Liver (tissue), 9 donors: Measurements from ENCODE around the gene BMPER. TPM values are rescaled to one million over a fixed set of nuclear protein-coding genes. Genes with fewer than 3 reads are reported as not detected.

ENCODE experiments used
- DNase-seq: peaks from one replicate; pipeline ENCODE4 v3.0.0-alpha.2; 2017; ENCODE audit warnings: low spot score
- H3K27ac ChIP-seq, 2 donors: one replicate each; pipeline ENCODE4 v1.7.0; 2013; ENCODE audit warnings: inconsistent platforms in 2 of 2, low read length in 2 of 2, control low read depth in 1 of 2, low read depth in 1 of 2, mild to moderate bottlenecking in 1 of 2
- H3K27me3 ChIP-seq, 4 donors: one replicate each; pipeline versions ENCODE4 v1.6.1 to v1.7.0; 2013; ENCODE audit warnings: low read length in 3 of 4, inconsistent platforms in 1 of 4, mild to moderate bottlenecking in 1 of 4, moderate library complexity in 1 of 4; ENCODE audit not compliant: control insufficient read depth in 4 of 4, insufficient read depth in 4 of 4
- H3K36me3 ChIP-seq, 4 donors: one replicate each; pipeline versions ENCODE4 v1.6.1 to v1.7.0; 2013; ENCODE audit warnings: low read length in 3 of 4, mild to moderate bottlenecking in 3 of 4, low read depth in 1 of 4, moderate library complexity in 1 of 4; ENCODE audit not compliant: control insufficient read depth in 4 of 4, insufficient read depth in 3 of 4
- H3K4me1 ChIP-seq, 4 donors: one replicate each; pipeline versions ENCODE4 v1.6.1 to v1.7.0; 2013; ENCODE audit warnings: low read length in 3 of 4, mild to moderate bottlenecking in 3 of 4, moderate library complexity in 1 of 4; ENCODE audit not compliant: control insufficient read depth in 4 of 4, insufficient read depth in 4 of 4
- H3K4me3 ChIP-seq, 3 donors: one replicate each; pipeline versions ENCODE4 v1.6.1 to v1.7.0; 2013; ENCODE audit warnings: low read length in 3 of 3, control low read depth in 1 of 3, low read depth in 1 of 3, mild to moderate bottlenecking in 1 of 3
- H3K9ac ChIP-seq, 2 donors: one replicate each; pipeline ENCODE4 v1.7.0; 2013; ENCODE audit warnings: low read length in 2 of 2, mild to moderate bottlenecking in 2 of 2, moderate library complexity in 2 of 2, control low read depth in 1 of 2, low read depth in 1 of 2
- H3K9me3 ChIP-seq, 4 donors: one replicate each; pipeline versions ENCODE4 v1.6.1 to v1.7.0; 2013; ENCODE audit warnings: low read length in 3 of 4; ENCODE audit not compliant: control insufficient read depth in 4 of 4
- ATF3 ChIP-seq: IDR thresholded peaks from 2 replicates; pipeline ENCODE4 v1.6.1; 2016; ENCODE audit warnings: antibody characterized with exemption
- EGR1 ChIP-seq, 2 donors: IDR thresholded peaks; 2 replicates each; pipeline ENCODE4 v1.6.1; 2016 to 2018; ENCODE audit warnings: antibody characterized with exemption in 2 of 2, low read depth in 2 of 2
- FOXA1 ChIP-seq: IDR thresholded peaks from 2 replicates; pipeline ENCODE4 v1.6.1; 2016; ENCODE audit warnings: antibody characterized with exemption
- FOXA2 ChIP-seq: IDR thresholded peaks from 2 replicates; pipeline ENCODE4 v1.6.1; 2016; ENCODE audit warnings: antibody characterized with exemption
- GABPA ChIP-seq, 2 donors: IDR thresholded peaks in 1 of 2; conservative IDR thresholded peaks in 1 of 2; 2 replicates each; pipeline ENCODE4 v1.6.1; 2016; ENCODE audit warnings: antibody characterized with exemption in 2 of 2, mild to moderate bottlenecking in 1 of 2, moderate library complexity in 1 of 2
- HNF4A ChIP-seq, 2 donors: conservative IDR thresholded peaks; 2 replicates each; pipeline ENCODE4 v1.6.1; 2016; ENCODE audit warnings: antibody characterized with exemption in 2 of 2, mild to moderate bottlenecking in 2 of 2
- HNF4G ChIP-seq: IDR thresholded peaks from 2 replicates; pipeline ENCODE4 v1.6.1; 2016; ENCODE audit warnings: antibody characterized with exemption
- JUND ChIP-seq, 2 donors: IDR thresholded peaks; 2 replicates each; pipeline ENCODE4 v1.6.1; 2016; ENCODE audit warnings: antibody characterized with exemption in 2 of 2
- MAX ChIP-seq: IDR thresholded peaks from 2 replicates; pipeline ENCODE4 v1.6.1; 2016; ENCODE audit warnings: antibody characterized with exemption
- NR2F2 ChIP-seq: IDR thresholded peaks from 2 replicates; pipeline ENCODE4 v1.6.1; 2016; ENCODE audit warnings: antibody characterized with exemption
- RAD21 ChIP-seq, 2 donors: IDR thresholded peaks; 2 replicates each; pipeline ENCODE4 v1.6.1; 2016; ENCODE audit warnings: antibody characterized with exemption in 2 of 2, mild to moderate bottlenecking in 2 of 2
- REST ChIP-seq: IDR thresholded peaks from 2 replicates; pipeline ENCODE4 v1.6.1; 2016; ENCODE audit warnings: antibody characterized with exemption, mild to moderate bottlenecking
- RXRA ChIP-seq, 2 donors: IDR thresholded peaks; 2 replicates each; pipeline ENCODE4 v1.6.1; 2017 to 2018; ENCODE audit warnings: antibody characterized with exemption in 2 of 2, mild to moderate bottlenecking in 1 of 2
- TAF1 ChIP-seq: conservative IDR thresholded peaks from 2 replicates; pipeline ENCODE4 v1.6.1; 2016; ENCODE audit warnings: antibody characterized with exemption, mild to moderate bottlenecking
- YY1 ChIP-seq: IDR thresholded peaks from 2 replicates; pipeline ENCODE4 v1.6.1; 2016; ENCODE audit warnings: antibody characterized with exemption, mild to moderate bottlenecking
- WGBS: extraction: QIAGEN DNeasy Blood & Tissue Kit; methylation state at CpG from one replicate; pipeline ENCODE4 v1.1.7; 2013; 5-methylcytosine and 5-hydroxymethylcytosine counted together
- polyA plus RNA-seq, 2 donors: library from polyadenylated mRNA; stranded (reverse) in 1 of 2; unstranded in 1 of 2; fragments of 200-250 nt in 1 of 2; fragments of >200 nt in 1 of 2; fragmentation: Nextera tagmentation in 1 of 2; extraction: Ambion mirVana in 1 of 2; gene quantifications; one replicate each; pipeline versions ENCODE4 v1.2.1 to v1.2.3, GENCODE V29; 2013 to 2015
- total RNA-seq, 2 donors: library from RNA; depleted of rRNA; stranded (reverse); fragments of >200 nt; gene quantifications; one replicate each; pipeline ENCODE4 v1.2.3, GENCODE V29; 2014
- TF ChIP-seq, protein P1 (sequence below): fragments of 150-350 bp; IDR thresholded peaks from 2 replicates; pipeline ENCODE4 v1.5.1; 2017; ENCODE audit warnings: improper control_type of control experiment, low read depth, low read length; ENCODE audit not compliant: missing input control
- TF ChIP-seq, protein P2 (sequence below): IDR thresholded peaks from 2 replicates; pipeline ENCODE4 v1.6.1; 2016; ENCODE audit warnings: antibody characterized with exemption
- donor health status: healthy.
- donor health status: healthy.
- donor health status: healthy.
- donor health status: healthy.
- donor health status: healthy.

The BMPER gene
- total and polyA plus RNA-seq, 4 donors = 4.0 to 8.5 (median 6.2) TPM

- Histone ChIP-seq H3K9ac (no peak overlapping the region), H3K4me3 (no peak overlapping the region), H3K27me3 (no peaks in the 10 kb centered on the region), H3K27ac (no peak overlapping the region), H3K9me3 (no peaks in the 10 kb centered on the region), H3K4me1 (no peaks in the 10 kb centered on the region), H3K36me3 (no peaks in the 10 kb centered on the region)
- 88% methylated on average over 6 of the region's 6 CpGs for WGBS
- TF ChIP-seq RAD21 (IDR thresholded peaks at IDR 0.05) (no peak), NR2F2 (no peak), TAF1 (no peak), EGR1 (IDR thresholded peaks at IDR 0.05; ENCODE audit: low read depth in 2 of 2) (no peak), RXRA (IDR thresholded peaks at IDR 0.05) (no peak), HNF4G (no peak), YY1 (no peak), FOXA1 (no peak), ATF3 (no peak), JUND (IDR thresholded peaks at IDR 0.05) (no peak), HNF4A (conservative IDR thresholded peaks at IDR 0.05) (no peak), GABPA (IDR thresholded peaks at IDR 0.05 in 1 of 2, conservative IDR thresholded peaks at IDR 0.05 in 1 of 2) (no peak), REST (no peak), MAX (no peak), FOXA2 (no peak)
- TF ChIP-seq, protein P1, sequence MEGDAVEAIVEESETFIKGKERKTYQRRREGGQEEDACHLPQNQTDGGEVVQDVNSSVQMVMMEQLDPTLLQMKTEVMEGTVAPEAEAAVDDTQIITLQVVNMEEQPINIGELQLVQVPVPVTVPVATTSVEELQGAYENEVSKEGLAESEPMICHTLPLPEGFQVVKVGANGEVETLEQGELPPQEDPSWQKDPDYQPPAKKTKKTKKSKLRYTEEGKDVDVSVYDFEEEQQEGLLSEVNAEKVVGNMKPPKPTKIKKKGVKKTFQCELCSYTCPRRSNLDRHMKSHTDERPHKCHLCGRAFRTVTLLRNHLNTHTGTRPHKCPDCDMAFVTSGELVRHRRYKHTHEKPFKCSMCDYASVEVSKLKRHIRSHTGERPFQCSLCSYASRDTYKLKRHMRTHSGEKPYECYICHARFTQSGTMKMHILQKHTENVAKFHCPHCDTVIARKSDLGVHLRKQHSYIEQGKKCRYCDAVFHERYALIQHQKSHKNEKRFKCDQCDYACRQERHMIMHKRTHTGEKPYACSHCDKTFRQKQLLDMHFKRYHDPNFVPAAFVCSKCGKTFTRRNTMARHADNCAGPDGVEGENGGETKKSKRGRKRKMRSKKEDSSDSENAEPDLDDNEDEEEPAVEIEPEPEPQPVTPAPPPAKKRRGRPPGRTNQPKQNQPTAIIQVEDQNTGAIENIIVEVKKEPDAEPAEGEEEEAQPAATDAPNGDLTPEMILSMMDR = no peak
- TF ChIP-seq, protein P2, sequence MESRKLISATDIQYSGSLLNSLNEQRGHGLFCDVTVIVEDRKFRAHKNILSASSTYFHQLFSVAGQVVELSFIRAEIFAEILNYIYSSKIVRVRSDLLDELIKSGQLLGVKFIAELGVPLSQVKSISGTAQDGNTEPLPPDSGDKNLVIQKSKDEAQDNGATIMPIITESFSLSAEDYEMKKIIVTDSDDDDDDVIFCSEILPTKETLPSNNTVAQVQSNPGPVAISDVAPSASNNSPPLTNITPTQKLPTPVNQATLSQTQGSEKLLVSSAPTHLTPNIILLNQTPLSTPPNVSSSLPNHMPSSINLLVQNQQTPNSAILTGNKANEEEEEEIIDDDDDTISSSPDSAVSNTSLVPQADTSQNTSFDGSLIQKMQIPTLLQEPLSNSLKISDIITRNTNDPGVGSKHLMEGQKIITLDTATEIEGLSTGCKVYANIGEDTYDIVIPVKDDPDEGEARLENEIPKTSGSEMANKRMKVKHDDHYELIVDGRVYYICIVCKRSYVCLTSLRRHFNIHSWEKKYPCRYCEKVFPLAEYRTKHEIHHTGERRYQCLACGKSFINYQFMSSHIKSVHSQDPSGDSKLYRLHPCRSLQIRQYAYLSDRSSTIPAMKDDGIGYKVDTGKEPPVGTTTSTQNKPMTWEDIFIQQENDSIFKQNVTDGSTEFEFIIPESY = no peak
- no peak for DNase-seq
Measured at GRCh38 chr7:33941418-33941817, 36.1 kb downstream of the BMPER start.
